Stomach (tissue), 4 donors: ENCODE data around the gene FBXO17.

ENCODE experiments used
- CTCF ChIP-seq, 7 experiments: fragments of 450-650 bp in 4 of 7; fragments of 200-600 bp in 3 of 7; sonication (generic) in 3 of 7; IDR thresholded peaks; one replicate each; pipeline ENCODE4 v1.5.1; 2016 to 2019; ENCODE audit warnings: antibody characterized with exemption in 7 of 7, control low read depth in 2 of 7, mild to moderate bottlenecking in 1 of 7
- POLR2A ChIP-seq, 4 donors: fragments of 450-650 bp; IDR thresholded peaks; one replicate each; pipeline ENCODE4 v1.6.1; 2016; ENCODE audit warnings: antibody characterized with exemption in 4 of 4, control low read depth in 2 of 4, mild to moderate bottlenecking in 1 of 4, moderate library complexity in 1 of 4

- TF ChIP-seq CTCF (IDR thresholded peaks at IDR 0.05) (no peak), POLR2A (IDR thresholded peaks at IDR 0.05) (no peak)
Measured at GRCh38 chr19:38912600-38913514, 62.7 kb downstream of the FBXO17 start.
